LNCAP (cell line): Measurements from ENCODE around the gene ZMYND12.

Experiments used
- TF ChIP-seq, protein P1 (sequence below): fragments of 450-650 bp; IDR thresholded peaks from 2 replicates; pipeline ENCODE4 v1.5.1; 2017; ENCODE audit warnings: mild to moderate bottlenecking

ZMYND12 gene

DNA sequence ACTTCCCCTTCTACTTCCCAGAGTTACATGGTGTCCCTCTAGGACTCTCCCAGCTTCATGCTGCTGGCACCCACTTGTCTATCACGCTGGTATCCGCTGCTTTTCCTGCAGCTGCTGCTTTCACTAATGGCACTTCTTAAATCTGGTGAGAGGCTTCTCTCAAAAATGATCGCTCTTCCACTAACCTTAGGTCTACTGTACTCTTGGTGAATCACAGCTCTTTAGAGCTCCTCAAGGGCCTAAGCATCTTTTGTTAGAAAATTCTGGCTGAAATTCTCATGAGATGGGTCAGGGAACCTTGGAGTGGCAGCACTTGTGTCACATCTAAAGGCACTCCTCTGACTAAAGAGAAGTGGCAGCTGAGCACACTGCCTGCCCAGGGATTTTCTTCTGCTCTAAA is 32.1 kb downstream of the ZMYND12 start:
- TF ChIP-seq, protein P1, sequence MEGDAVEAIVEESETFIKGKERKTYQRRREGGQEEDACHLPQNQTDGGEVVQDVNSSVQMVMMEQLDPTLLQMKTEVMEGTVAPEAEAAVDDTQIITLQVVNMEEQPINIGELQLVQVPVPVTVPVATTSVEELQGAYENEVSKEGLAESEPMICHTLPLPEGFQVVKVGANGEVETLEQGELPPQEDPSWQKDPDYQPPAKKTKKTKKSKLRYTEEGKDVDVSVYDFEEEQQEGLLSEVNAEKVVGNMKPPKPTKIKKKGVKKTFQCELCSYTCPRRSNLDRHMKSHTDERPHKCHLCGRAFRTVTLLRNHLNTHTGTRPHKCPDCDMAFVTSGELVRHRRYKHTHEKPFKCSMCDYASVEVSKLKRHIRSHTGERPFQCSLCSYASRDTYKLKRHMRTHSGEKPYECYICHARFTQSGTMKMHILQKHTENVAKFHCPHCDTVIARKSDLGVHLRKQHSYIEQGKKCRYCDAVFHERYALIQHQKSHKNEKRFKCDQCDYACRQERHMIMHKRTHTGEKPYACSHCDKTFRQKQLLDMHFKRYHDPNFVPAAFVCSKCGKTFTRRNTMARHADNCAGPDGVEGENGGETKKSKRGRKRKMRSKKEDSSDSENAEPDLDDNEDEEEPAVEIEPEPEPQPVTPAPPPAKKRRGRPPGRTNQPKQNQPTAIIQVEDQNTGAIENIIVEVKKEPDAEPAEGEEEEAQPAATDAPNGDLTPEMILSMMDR = no peak

DNA sequence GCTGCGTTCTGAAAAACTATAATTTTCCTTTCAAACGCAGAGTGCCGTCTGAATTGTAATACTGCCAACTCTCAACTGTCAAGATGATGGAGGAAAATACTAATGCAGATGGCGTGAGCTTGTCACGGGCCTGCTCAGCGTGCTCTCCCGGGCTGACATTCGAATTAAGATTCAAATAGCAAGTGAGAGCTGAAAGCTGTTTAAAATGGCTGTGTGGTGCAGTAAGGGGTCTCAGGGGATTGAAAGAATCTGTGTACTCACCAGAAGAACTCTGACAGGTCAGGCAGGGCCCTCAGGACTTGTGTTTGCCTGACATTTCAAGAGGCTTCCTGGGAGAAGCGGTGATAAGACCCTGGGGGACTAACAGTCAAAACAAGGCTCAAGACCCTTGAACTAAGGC is 33.1 kb downstream of the ZMYND12 start:
- TF ChIP-seq, protein P1 = no peak

DNA sequence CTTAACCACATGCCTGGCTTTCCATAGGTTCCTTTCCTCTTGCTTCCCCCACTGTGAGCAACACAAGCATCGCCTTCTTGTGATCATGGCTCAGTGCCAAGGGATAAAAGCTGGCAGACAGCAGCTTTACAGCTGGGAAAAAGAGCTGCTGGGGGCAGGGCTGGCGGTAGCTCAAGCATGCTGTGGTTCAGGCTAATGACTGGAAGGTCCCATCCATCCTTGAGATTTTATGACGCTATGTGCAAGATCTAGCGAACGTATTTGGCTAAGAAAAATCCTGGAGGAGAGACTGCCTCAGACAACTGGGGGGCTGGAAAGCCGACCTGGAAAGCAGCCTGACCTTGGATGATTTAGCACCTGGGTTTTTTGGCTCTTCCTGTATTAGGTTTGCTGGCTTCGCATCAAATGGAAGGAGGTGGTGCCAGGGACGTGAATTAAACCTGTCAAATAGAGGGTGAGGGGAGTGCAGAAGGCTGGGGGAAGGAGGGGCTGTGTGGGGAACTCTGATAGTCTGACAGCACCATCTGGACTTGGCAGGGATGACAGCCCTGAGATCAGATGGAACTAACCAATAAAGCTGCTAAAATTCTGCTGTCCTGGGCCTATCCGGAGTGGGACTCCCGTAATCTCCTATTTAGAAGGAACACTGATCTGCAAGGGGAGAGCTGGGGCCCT is 34.8 kb downstream of the ZMYND12 start:
- TF ChIP-seq, protein P1 = no peak

DNA sequence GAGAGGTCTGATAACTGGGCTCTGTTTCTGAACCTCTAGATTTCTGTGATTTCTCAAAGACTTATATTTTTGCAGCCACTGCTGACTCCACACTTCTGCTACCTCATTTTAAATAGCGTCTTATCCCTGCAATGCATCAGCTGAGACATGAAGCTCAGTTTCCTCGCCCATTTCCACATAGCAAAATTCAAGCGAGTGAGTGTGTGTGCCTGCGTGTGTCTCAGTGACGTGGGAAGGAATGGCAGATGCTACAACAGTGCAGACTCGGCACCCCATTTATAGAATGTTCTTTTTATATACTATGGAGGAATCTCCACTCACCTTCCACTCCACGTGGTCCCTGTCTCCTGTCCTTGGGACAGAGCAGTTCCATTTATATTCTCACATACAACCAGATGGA is 35.7 kb downstream of the ZMYND12 start:
- TF ChIP-seq, protein P1 = no peak

DNA sequence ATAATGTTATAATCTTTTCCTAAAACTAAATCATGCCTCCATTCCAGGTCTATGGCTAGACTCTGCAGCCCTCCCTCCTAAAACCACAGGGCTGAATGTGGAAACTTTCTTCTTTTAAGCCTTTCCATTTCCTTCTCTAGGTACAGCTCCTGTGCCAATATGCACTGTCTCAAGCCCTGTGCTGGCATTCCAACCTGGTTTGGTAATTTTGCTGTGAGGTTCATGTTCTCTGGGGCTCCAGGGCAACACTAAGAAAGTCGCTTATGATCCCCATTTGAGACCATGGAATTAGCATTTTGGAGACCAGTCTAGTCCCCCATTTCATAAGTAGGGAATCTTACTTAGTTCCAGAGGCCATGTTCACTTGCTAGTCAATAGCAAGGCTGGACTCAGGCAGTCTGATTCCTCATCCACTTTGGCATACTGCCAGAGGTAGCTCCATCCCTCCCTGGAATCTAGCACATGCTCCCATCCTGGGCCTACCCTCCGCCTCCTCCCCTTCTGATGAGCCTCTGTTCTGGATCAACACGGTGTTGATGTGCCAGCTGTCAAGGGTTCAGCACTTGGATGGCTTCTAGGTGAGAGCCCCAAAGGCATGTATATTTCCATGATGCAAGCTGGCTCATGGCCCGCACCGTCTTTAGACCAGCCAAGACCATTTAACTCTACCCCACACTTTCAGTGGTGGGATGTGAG is 36.5 kb downstream of the ZMYND12 start:
- TF ChIP-seq, protein P1 = no peak

DNA sequence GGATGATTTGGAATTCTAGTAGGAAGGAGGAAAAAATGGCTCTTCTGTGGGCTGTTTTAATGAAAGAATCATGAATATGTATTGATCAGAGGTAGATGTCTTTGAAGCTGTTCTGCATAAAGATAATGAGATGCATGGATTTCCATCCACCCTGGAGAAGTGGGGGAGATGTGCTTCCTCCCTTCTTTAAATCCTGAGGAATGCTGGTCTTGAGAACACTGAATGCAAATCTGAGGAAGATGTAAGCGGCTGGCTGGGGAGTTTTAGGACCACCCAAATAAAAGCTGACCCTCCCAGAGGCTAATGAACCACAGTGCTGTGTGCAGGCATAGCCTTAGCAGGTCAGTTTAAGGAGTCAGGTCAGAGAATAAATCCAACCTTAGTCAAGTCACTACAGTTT is 37.3 kb downstream of the ZMYND12 start:
- TF ChIP-seq, protein P1 = no peak

DNA sequence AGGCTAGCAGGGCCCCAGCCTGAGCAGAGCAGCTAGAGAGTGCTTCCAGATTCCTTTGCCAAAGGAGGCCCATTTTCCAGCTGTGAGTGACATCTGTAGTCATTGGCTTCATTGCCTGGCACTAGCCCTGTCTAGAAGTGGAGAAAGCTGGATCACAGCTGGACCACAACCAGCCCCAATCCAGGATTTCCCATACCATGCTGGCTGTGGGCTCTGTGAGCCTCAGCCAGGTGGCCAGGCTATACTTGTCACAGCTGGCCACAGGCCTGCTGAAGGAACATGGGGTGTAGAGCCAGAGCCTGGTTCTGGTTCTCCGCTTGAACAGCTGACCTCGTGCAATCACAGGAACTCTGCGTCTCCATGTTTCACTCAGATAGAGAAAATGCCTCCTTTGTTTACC is 38.7 kb downstream of the ZMYND12 start:
- TF ChIP-seq, protein P1 = no peak
